Measurements from ENCODE around the gene TMEM131L.
"Not testable (repeated sequence)": the region's sequence is repeated elsewhere in the genome, so short reads cannot be mapped to it uniquely, and the experiment has no call there.

TMEM131L gene

DNA sequence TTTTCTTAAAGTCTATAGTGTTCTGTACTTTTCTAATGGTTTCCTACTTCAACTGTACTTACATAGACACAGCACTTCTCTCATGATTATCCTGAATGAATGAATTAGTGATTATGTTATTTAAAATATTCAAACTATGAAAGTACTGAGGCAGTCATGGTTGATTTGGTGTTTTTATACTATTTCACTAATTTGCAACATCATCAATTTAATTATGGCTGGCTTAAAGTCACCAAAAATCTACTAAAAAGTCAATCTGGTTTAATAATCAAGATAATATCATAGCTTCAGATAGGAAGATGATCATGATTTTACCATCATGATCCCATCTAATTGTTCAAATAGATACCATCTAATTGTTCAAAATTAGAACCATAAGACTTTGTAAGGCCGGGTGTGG is 16.8 kb upstream of the TMEM131L start:
- DNase-seq (ENCODE audit: low read depth in 2 of 2): no peak

- DNase-seq (ENCODE audit: low read depth in 2 of 2): no peak
Observed at GRCh38 chr4:153450544-153450917, 15.6 kb upstream of the TMEM131L start.

DNA sequence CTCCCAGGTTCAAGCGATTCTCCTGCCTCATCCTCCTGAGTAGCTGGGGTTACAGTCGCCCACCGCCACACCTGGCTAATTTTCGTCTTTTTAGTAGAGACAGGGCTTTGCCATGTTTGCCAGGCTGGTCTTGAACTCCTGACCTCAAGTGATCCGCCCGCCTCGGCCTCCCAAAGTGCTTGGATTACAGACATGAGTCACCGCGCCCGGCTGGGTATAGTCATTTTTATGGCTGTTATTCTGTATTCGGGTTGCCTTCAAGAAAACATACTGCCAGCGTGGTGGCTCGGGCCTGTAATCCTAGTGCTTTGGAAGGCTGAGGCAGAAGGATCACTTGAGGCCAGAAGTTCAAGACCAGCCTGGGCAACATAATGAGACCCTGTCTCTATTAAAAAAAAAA is 15.0 kb upstream of the TMEM131L start:
- not testable (repeated sequence) for DNase-seq (ENCODE audit: low read depth in 2 of 2)

DNA sequence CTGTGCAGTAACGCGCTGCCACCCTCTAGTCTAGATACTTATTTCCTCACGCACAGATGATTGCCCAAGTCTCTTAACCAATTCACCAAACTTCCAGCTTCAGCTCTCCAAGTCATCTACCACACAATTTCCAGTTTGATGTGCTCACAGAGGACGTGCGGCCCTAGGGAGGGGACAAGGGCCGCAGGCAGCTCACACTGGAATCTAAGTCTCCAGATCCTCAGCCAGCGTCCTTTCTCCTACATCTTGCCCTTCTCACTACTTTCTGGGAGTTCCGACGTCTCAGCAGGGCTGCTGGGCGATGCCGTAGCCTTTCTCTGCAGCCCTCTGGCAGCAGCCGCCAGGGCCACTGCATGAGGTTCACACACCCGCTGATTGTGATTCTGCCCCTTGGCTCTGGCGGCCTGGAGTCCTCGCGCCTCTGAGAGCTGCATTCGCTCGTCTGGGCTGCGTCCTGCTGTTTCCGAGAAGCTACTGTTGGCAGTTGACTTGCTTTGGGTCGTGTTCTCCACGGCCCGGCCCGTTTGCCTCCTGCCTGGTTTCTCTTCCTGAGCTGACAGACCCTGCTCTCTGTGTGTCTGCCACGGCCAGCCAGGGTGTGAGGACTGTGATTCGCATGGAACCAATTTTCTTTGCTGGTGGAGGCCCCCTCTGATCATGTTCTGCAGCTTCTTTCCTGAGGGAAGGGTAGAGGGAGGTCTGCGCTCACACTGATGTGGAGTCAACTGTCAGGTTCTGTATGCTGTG is 14.1 kb upstream of the TMEM131L start:
- no peak for DNase-seq (ENCODE audit: low read depth in 2 of 2)

DNA sequence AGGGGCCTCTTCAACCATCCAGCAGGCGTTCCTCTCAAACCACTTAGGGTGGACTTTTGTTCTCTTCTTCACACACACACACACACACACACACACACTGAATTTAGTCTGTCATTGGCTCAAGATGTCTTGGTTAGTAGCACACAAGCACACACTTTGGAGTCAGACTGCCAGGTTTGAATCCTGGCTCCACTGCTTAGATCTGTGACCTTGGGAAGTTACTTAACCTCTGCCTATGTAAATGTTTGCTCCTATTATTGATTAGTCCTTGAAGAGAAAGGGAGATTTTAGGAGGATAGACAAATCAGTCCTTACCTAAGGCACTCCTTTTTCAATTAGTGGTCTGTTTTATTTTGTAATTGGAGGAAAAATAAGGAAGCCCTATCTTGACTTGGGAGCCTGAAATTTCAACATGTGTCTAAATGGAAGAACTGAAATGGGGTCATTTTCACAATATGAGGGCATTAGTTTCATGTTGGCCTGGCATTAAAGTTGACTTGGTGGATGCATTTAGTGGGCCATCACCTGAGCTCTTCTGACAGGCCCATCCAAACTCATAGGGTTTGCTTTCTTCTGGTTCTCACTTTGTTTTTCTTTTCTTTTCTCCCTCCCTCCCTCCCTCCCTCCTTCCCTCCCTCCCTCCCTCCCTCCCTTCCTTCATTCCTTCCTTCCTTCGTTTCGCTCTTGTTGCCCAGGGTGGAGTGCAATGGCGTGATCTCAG is 13.3 kb upstream of the TMEM131L start:
- DNase-seq (ENCODE audit: low read depth in 2 of 2): no peak

DNA sequence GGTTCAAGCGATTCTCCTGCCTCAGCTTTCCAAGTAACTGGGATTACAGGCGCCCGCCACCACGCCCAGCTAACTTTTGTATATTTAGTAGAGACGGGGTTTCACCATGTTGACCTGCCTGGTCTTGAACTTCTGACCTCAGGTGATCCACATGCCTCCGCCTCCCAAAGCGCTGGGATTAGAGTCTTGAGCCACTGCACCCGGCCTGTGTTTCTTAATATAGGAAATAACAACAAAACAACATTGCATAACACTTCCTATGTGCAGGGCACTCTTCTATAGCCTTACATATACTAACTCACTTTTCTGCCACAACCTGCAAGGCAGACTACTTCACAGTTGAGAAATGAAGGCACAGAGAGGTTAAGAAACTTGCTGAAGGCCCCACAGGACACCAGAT is 12.8 kb upstream of the TMEM131L start:
- DNase-seq (ENCODE audit: low read depth in 2 of 2): no peak

DNA sequence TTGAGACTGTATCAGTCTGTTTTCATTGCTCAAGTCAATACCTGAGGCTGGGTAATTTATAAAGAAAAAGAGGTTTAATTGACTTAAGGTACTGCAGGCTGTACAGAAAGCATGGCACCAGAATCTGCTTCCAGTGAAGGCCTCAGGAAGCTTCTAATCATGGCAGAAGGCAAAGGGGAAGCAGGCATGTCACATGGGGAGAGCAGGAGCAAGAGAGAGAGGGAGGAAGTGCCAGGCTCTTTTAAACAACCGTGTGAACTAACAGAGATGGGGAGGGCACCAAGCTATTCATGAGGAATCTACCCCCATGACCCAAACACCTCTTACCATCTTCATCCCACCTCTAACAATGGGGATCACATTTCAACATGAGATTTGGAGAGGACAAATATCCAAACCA is 7.2 kb upstream of the TMEM131L start:
- DNase-seq (ENCODE audit: low read depth in 2 of 2): no peak

- not testable (repeated sequence) for DNase-seq (ENCODE audit: low read depth in 2 of 2)
Observed at GRCh38 chr4:153461549-153461948, 4.6 kb upstream of the TMEM131L start.

- no peak for DNase-seq (ENCODE audit: low read depth in 2 of 2)
Observed at GRCh38 chr4:153464068-153464467, 2.1 kb upstream of the TMEM131L start.

GRCh38 chr4:153465140-153465539 is 1.0 kb upstream of the TMEM131L start:
- no peak for DNase-seq (ENCODE audit: low read depth in 2 of 2)

- DNase-seq (ENCODE audit: low read depth in 2 of 2): no peak
Observed at GRCh38 chr4:153465615-153466080, 512 bp upstream of the TMEM131L start.

- no peak for DNase-seq (ENCODE audit: low read depth in 2 of 2)
Observed at GRCh38 chr4:153466949-153467896, 1.1 kb downstream of the TMEM131L start.

GRCh38 chr4:153467897-153468262 is 1.7 kb downstream of the TMEM131L start:
- DNase-seq (ENCODE audit: low read depth in 2 of 2): no peak

DNA sequence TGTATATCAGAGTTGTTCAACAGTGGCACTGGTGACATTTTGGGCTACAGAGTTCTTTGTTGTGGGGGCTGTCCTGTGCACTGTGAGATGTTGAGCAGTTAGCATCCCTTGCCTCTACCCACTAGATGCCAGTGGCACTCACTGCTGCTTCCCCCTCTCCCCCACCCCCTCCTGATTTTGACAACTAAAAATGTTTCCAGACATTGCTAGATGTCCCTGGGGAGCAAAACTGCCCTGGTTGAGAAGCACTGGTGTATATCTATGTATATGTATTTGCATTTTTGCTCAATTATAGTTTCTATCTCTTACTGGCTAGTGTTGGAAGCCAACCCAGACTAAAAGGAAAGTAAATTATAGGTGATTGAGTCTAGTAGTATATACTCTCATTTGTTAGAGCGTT is 2.4 kb downstream of the TMEM131L start:
- no peak for DNase-seq (ENCODE audit: low read depth in 2 of 2)

DNA sequence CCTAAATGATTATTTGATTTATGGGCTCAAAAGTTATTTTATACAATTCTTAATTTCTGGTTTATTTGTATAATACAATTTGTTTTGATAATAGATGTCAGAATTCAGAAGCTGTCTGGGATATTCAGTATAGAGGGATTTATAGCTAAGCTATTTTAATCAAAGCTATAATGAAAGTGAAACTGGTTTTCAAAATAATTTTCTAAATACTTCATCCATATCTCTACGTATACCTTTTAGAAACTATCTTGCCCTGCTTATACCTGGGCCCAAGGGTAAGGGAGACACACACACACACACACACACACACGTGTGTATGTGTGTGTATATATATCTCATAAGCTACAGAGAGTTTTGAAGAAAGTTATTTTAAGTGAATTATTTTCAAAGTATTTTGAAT is 2.9 kb downstream of the TMEM131L start:
- no peak for DNase-seq (ENCODE audit: low read depth in 2 of 2)

DNA sequence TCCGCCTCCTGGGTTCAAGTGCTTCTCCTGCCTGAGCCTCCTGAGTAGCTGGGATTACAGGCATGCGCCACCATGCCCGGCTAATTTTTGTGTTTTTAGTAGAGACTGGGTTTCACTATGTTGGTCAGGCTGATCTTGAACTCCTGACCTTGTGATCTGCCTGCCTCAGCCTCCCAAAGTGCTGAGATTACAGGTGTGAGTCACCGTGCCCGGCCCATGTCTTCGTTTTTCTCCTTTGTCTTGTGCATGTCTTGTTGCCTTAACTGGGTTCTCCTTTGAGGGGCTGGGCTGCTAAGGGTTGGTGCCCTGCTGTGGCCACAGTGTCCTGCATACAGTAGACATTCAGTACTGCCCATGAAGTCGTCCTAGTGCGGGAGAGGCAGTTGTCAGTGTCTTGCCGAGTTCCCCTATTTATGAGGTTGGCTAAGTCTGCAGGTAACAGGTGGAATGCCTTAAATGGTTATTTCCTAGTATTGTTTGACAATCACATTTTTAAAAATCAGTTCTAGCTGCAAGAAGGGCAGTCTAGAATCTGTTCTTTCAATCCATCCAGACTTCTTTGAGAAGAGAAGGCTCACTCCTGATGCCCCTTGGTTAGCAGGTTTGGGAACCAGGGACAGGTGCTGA is 5.0 kb downstream of the TMEM131L start:
- DNase-seq (ENCODE audit: low read depth in 2 of 2): not testable (repeated sequence)

DNA sequence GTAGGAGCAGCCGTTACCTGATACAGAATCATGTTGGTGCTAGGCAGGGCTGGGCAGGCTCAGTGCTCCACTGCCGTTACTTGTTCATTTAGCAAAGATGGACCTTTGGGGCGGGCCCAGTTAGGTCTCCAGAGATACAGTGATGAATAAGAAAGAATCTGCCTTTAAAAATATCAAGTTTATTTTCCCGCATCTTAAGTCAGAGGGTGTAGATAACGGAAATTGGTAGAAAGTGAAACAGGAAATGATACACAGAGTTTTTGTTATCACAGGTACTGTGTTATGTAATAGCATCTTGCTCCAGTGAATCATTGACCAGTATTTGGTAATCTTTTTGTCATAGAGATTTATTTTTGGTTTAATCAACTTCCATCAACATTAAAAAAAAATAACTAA is 5.5 kb downstream of the TMEM131L start:
- DNase-seq (ENCODE audit: low read depth in 2 of 2): no peak

DNA sequence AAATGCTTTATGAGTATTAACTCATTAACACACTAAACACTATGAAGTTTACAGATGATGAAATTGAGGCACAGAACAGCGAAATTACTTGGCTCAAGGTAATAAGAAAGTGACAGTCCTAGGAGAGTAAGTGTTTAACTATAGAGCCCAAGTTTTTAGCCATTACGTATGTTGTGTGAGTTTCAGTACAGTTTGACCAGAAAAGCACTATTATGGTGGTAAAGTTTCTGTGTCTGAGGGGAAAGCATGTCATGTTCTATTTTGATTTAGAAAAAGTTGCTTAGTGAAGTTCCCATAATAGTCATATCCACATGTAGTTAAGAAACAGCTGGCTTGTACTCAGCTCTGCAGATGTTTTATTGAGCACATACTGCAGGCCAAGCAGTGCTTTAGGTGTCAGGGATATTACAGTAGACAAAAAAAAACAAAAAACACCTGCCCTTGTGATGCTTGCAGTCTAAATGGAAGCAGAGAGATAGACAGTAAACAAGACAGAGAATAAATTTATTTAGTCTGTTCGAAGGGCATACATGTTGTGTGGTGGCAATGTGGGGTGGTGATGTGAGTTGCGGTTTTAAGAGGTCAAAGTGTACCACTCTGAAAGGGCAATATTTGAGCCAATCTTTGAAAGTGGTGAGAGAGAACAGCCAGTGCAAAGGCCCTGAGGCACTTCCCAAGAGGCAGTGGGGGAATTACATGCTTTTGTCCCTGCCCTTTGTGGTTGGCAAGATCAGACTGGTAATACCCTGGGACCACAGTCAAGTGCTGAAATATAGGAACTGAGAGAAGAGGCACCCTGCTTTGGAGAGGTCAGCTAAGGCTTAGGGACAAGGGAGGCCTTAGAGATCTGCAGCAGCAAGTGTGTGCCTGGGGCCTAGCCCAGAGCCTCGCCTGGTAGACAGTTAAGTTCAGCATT is 6.2 kb downstream of the TMEM131L start:
- no peak for DNase-seq (ENCODE audit: low read depth in 2 of 2)

GRCh38 chr4:153474251-153474650 is 8.1 kb downstream of the TMEM131L start:
- DNase-seq (ENCODE audit: low read depth in 2 of 2): no peak

DNA sequence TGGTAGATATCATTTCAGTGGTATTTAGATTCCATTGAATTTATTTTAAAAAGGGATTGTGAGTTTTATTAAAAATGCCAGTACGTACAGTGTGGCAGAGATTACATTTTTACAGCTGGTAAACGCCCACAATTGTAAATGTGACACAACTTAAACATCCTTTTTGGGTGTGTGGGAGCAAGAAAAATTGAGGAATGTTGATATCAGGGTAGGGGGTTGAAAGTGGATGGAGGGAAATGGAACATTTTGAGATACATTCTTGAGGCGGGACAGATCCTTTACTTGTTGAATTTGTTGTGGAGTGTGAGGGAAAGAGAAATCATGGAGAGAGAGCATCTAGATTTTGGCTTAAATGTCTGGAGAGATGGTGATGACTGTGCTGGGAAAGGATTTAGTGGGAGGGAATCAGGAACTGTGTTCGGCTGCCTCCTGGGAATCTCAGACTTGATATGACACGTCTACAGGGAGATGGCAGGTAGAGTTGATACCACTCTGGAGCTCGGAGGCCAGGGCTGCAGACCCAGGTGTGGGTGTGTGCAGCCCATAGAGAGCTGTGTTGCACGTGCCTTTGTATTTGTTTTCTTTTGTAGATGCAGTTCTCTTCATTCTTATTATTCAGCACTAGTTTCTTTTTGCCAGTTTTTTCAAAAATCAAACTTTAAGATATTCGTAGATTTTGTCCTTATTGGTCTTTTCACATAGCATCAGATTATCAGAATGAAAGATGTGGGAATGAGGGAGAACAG is 10.8 kb downstream of the TMEM131L start:
- DNase-seq (ENCODE audit: low read depth in 2 of 2): no peak

Data from stimulated activated CD8-positive, alpha-beta memory T cell treated with anti-CD3 and anti-CD28 coated beads, Interleukin-7, amount 100 ng/mL, for 1 hour (primary cell).